ENCODE data around the gene NCAPD3. TPM values are rescaled to one million over a fixed set of nuclear protein-coding genes. Genes with fewer than 3 reads are reported as not detected.

The NCAPD3 gene
- total RNA-seq, 2 experiments from 2014 or later, result 98.4 to 102 TPM

DNA sequence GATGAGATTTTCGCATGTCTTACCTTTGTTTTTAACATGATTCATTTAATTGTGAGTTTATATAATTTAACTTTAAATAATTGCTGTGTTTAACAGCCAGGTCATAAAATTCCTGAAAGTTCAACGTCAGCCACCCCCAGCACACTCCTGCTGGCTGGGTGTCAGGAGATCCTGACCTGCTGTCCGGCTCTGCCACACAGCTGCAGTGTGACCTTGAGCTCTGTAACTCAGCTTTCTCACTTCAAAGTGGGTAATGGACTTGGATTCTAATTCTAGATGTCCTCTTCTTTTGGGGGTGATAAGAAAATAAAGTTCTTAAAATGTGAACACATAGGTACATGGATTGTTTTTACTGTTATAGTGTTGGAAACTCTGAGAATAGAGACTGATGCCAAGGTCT is 11.6 kb upstream of the NCAPD3 start:
- intact Hi-C loops (cut with micrococcal nuclease), result no loop called here
- H3K27ac Mint-ChIP-seq, result no peak overlapping the region
- H3K27me3 Mint-ChIP-seq, result no peaks in the 10 kb centered on the region
- ATAC-seq (no peak), DNase-seq (no peak)
- ChIA-PET POLR2A (interaction anchor here (2.6 kb wide), 1 partner anchor 11 kb away, joined by 12 read pairs; the partner anchor contains the start of genes NCAPD3 and VPS26B), CTCF (interaction anchor here (1.3 to 2.7 kb wide), 3 partner anchors 9 to 27 kb away, joined by 3 to 15 read pairs (median 11); partner anchors contain the start of genes NCAPD3 and VPS26B)
- no peaks in the 10 kb centered on the region for H3K9me3 Mint-ChIP-seq
- no peak overlapping the region for H3K4me3 Mint-ChIP-seq
- H3K36me3 Mint-ChIP-seq (ENCODE audit: low read depth), result peaks cover 9% of the 10 kb centered on the region
- TF ChIP-seq, protein P1, sequence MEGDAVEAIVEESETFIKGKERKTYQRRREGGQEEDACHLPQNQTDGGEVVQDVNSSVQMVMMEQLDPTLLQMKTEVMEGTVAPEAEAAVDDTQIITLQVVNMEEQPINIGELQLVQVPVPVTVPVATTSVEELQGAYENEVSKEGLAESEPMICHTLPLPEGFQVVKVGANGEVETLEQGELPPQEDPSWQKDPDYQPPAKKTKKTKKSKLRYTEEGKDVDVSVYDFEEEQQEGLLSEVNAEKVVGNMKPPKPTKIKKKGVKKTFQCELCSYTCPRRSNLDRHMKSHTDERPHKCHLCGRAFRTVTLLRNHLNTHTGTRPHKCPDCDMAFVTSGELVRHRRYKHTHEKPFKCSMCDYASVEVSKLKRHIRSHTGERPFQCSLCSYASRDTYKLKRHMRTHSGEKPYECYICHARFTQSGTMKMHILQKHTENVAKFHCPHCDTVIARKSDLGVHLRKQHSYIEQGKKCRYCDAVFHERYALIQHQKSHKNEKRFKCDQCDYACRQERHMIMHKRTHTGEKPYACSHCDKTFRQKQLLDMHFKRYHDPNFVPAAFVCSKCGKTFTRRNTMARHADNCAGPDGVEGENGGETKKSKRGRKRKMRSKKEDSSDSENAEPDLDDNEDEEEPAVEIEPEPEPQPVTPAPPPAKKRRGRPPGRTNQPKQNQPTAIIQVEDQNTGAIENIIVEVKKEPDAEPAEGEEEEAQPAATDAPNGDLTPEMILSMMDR (IDR thresholded peaks at IDR 0.05), result no peak
- peaks cover 21% of the 10 kb centered on the region for H3K4me1 Mint-ChIP-seq (ENCODE audit: low read depth)

DNA sequence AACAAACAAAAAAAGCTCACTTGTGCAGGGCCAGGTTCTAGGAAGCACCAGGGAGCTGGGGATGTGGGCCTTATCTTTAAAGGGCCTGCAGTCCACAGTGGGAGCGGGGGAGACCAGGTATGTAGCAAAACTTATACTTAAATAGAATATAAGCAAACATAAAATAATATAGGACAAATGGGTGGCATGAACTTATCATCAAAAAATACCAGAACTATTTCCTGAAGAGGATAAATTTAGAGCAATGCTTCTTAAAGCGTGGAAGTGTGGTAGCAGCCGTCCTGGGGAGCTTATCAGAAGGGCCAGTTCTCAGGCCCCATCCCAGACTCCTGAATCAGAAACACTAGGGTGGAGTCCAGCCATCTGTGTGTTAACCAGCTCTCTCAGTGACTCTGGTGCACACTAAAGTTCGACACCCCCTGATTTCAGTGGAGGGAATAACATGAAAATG is 10.0 kb upstream of the NCAPD3 start:
- no peak for DNase-seq
- Mint-ChIP-seq H3K4me1 (ENCODE audit: low read depth) (peaks cover 36% of the 10 kb centered on the region), H3K4me3 (no peak overlapping the region), H3K27me3 (no peaks in the 10 kb centered on the region), H3K27ac (no peak overlapping the region), H3K9me3 (no peaks in the 10 kb centered on the region), H3K36me3 (ENCODE audit: low read depth) (peaks cover 6% of the 10 kb centered on the region)
- POLR2A ChIA-PET, result interaction anchor here (0.6 to 2.6 kb wide), 3 partner anchors 9 to 158 kb away, joined by 3 to 12 read pairs (median 6); partner anchors contain the start of genes NCAPD3 and VPS26B
- ATAC-seq, result no peak
- TF ChIP-seq, protein P1 (IDR thresholded peaks at IDR 0.05), result no peak
- CTCF ChIA-PET, result interaction anchor here (2.1 to 2.7 kb wide), 2 partner anchors 9 to 10 kb away, joined by 11 to 15 read pairs; partner anchors contain the start of genes NCAPD3 and VPS26B
- intact Hi-C loops (cut with micrococcal nuclease), result no loop called here

DNA sequence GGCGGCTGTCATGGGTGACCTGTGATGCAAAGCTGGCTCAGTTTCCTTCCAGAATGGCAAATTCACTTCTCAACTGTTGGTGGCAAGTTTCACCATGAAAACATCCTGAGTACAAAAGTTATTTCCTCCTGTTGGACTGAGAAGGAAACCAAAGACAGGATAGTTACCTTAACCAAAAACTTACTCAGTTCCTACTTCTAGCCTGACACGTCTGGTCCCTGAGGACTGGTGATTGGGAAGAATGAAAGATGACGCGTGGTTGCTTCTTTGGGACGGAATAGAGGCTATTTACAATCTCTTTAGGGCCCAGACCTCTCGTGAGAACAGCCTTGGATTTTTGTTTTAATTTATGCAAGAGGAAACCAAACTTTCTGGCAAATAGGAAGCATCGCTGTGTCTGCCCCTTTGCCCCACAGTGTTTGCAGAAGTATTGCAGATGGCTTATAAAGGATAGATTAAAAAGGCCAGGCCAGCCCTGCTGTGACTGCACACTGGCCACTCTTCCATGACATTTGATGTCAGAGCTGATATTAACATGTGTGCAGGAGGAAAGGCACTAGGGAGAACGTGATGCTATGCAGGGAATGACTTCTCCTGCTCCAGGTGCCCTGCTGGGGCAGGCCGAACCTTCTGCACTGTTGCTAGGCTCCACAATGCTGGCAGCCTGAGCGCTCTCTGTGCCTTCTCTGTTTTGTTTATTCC is 8.3 kb upstream of the NCAPD3 start:
- TF ChIP-seq, protein P1 (IDR thresholded peaks at IDR 0.05), result no peak
- CTCF ChIA-PET, result interaction anchor here (1.1 kb wide), 1 partner anchor 12 kb away, joined by 5 read pairs; no protein-coding TSS in a partner anchor
- Mint-ChIP-seq H3K4me1 (ENCODE audit: low read depth) (peaks cover 52% of the 10 kb centered on the region), H3K4me3 (no peak overlapping the region), H3K27me3 (no peaks in the 10 kb centered on the region), H3K9me3 (no peaks in the 10 kb centered on the region), H3K36me3 (ENCODE audit: low read depth) (peaks cover 3% of the 10 kb centered on the region), H3K27ac (peak overlapping the region; percentile 21)
- ATAC-seq, result no peak
- DNase-seq, result no peak
- intact Hi-C loops (cut with micrococcal nuclease), result no loop called here
- POLR2A ChIA-PET, result interaction anchor here (2.4 kb wide), 1 partner anchor 17 kb away, joined by 6 read pairs; no protein-coding TSS in a partner anchor

DNA sequence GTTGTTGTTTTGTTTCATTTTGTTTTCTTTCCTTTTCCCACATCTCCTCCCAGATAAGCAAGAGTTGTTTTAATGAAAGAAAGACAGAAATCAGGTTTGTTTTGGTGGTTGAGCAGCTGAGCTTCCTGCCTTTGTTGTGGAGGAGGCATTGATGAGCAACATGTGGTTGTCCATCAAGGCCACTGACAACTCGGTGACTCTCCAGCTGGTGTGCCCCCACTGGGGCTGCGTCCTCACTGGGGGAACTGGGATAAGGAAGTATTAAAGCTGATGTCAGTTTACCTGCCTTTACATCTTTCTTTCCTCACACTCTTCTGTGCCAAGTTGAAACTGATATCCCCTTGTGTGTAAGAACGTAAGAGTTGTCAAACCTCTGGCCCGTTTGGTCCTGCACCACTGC is 6.6 kb upstream of the NCAPD3 start:
- no peaks in the 10 kb centered on the region for H3K9me3 Mint-ChIP-seq
- POLR2A ChIA-PET, result interaction anchor here (2.4 kb wide), 1 partner anchor 19 kb away, joined by 6 read pairs; no protein-coding TSS in a partner anchor
- peaks cover 3% of the 10 kb centered on the region for H3K36me3 Mint-ChIP-seq (ENCODE audit: low read depth)
- H3K4me1 Mint-ChIP-seq (ENCODE audit: low read depth), result peaks cover 65% of the 10 kb centered on the region
- H3K27ac Mint-ChIP-seq, result no peak overlapping the region
- ATAC-seq (no peak), DNase-seq (no peak)
- TF ChIP-seq, protein P1 (IDR thresholded peaks at IDR 0.05), result no peak
- intact Hi-C loops (cut with micrococcal nuclease), result no loop called here
- CTCF ChIA-PET, result interaction anchor here (1.0 kb wide), 1 partner anchor 21 kb away, joined by 3 read pairs; no protein-coding TSS in a partner anchor
- no peaks in the 10 kb centered on the region for H3K27me3 Mint-ChIP-seq
- H3K4me3 Mint-ChIP-seq, result no peak overlapping the region
